ENCODE data around the gene SLC6A7.

The SLC6A7 gene

GRCh38 chr5:150195736-150196485, 6.0 kb downstream of the SLC6A7 start:
- no peak for DNase-seq

GRCh38 chr5:150196514-150196913, 6.7 kb downstream of the SLC6A7 start:
- no peak for DNase-seq

- no peak for DNase-seq
These were observed 7.1 kb downstream of the SLC6A7 start for GRCh38 chr5:150196986-150197385.

- no peak for DNase-seq
These were observed 7.6 kb downstream of the SLC6A7 start for GRCh38 chr5:150197476-150197875.

GRCh38 chr5:150202501-150202900, 12.6 kb downstream of the SLC6A7 start:
- no peak for DNase-seq

GRCh38 chr5:150203832-150204589, 14.1 kb downstream of the SLC6A7 start:
- no peak for DNase-seq

GRCh38 chr5:150204590-150204960, 14.7 kb downstream of the SLC6A7 start:
- DNase-seq: no peak

- DNase-seq: no peak
These were observed 16.4 kb downstream of the SLC6A7 start for GRCh38 chr5:150206098-150206778.

- DNase-seq: no peak
These were observed 16.9 kb downstream of the SLC6A7 start for GRCh38 chr5:150206779-150207115.

- no peak for DNase-seq
These were observed 18.6 kb downstream of the SLC6A7 start for GRCh38 chr5:150208187-150209098.

GRCh38 chr5:150209099-150209635, 19.3 kb downstream of the SLC6A7 start:
- no peak for DNase-seq

GRCh38 chr5:150210644-150211043, 20.8 kb downstream of the SLC6A7 start:
- no peak for DNase-seq

GRCh38 chr5:150211156-150212030, 21.5 kb downstream of the SLC6A7 start:
- DNase-seq: no peak

GRCh38 chr5:150213530-150213929, 23.7 kb downstream of the SLC6A7 start:
- DNase-seq: no peak

- DNase-seq: no peak
These were observed 24.4 kb downstream of the SLC6A7 start for GRCh38 chr5:150214289-150214688.

- no peak for DNase-seq
These were observed 26.4 kb downstream of the SLC6A7 start for GRCh38 chr5:150215979-150216944.

GRCh38 chr5:150217038-150217437, 27.2 kb downstream of the SLC6A7 start:
- DNase-seq: no peak

- peak; percentile 87 for DNase-seq
These were observed 28.2 kb downstream of the SLC6A7 start for GRCh38 chr5:150217873-150218692.

GRCh38 chr5:150218693-150219035, 28.8 kb downstream of the SLC6A7 start:
- DNase-seq: no peak

- DNase-seq: no peak
These were observed 29.3 kb downstream of the SLC6A7 start for GRCh38 chr5:150219142-150219541.

Measured in OCI-M1 (cell line).